HL-60/S4 treated with phorbol 12-myristate 13-acetate at 8.2 ng/mL for 4 days and 3 days (cell line): ENCODE measurements around the gene PICK1.

Experiments
- in situ Hi-C: fragments of 300-500 bp; cut with MboI; formaldehyde crosslinking; loops from 2 replicates; pipeline ENCODE4 v1.15.0; 2022; ENCODE audit warnings: low sequenced_read_pairs

PICK1 gene

GRCh38 chr22:38056969-38057891, at the start of gene PICK1:
TSS of gene PICK1 (plus strand) at chr22:38057404. CDS start at chr22:38057810, 406 bp downstream.
- in situ Hi-C loops = no loop called here

DNA sequence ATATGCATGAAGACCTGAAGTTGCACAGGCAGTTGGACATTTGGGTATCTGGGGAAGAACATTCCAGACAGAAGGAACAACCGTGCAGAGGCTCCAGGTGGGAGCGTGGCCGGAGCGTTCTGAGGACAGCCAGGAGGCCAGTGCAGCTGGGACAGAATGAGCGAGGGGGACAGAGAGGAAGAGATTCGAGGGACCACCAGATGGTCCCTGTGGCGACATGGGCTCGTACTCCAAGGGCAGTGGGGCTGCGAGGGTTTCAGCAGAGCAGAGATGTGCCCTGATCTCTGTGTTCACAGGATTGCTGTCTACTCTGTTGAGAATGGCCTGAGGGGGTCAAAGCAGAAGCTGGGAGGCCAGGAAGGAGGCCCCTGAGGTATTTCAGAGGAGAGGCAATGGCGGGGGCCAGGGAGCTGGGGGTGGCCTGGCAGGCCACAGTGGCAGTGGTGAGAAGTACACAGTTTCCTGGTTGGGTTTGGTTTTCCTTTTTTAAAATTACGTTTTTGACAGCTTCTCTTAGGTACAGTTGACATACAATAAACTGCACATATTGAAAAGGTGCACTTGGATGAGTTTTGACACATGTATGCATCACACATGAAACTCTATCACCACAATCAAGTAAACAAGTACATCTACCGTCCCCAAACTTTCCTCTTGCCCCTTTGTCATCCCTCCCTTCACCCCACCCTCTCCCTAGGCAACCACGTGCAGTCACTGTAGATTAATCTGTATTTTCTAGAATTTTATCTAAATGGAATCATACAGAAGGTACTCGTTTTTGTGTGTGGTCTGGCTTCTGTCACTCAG, 48.0 kb upstream of the PICK1 start:
- in situ Hi-C loops = no loop called here

- in situ Hi-C loops = no loop called here
Observed at GRCh38 chr22:38012604-38013072, 44.6 kb upstream of the PICK1 start.

- in situ Hi-C loops = no loop called here
Observed at GRCh38 chr22:38014083-38014482, 43.1 kb upstream of the PICK1 start.

DNA sequence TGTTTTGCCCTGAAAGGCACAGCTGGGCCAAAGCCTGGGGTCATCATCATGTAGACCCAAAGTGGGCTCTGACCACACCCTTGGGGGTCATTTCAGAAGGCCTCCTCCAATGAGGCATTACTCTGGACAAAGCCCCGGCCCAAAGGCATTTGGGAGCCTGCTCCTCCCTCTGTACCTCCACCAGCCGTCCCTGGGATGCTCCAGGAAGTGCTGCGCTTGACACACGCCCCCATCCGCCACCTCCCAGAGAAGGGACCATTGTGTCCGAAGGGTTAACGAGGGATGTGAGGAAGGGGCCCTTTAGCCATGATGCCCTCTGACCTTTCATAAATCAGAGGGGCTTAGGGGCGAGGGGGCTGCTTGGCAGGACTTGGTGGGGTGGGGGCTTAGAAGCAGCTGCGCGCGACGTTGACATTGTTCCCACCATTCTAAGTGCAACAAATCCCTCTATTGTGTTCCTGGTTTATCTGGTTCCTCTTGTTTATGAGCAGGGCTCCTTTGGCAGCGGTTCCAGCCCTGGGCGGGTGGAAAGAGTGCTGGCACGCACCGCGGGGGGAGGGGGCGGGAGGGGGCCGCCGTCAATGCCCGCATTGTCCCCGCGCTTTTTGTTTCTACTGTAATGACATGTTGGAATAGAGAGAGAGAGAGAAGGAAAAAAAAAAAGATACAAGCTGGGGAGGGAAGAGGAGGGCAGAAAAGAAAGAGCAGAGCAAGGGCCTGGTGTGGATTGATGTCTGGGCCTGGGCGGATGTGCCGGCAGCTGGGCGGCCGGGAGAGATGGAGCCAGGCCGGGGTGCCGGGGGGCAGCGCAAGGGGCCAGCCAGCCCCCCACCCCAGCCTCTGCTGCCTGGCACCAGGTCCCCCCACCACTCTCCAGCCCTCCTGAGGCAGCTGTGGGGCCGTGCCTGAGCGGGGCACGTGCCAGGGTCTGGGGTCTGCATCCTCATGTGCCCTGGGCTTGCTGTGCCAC, 40.7 kb upstream of the PICK1 start:
- in situ Hi-C loops = no loop called here

GRCh38 chr22:38017272-38017920, 39.8 kb upstream of the PICK1 start:
- in situ Hi-C loops = no loop called here

- in situ Hi-C loops = no loop called here
Observed at GRCh38 chr22:38017939-38018885, 39.0 kb upstream of the PICK1 start.

- in situ Hi-C loops = no loop called here
Observed at GRCh38 chr22:38018938-38019827, 38.0 kb upstream of the PICK1 start.

- in situ Hi-C loops = no loop called here
Observed at GRCh38 chr22:38021206-38021605, 36.0 kb upstream of the PICK1 start.

DNA sequence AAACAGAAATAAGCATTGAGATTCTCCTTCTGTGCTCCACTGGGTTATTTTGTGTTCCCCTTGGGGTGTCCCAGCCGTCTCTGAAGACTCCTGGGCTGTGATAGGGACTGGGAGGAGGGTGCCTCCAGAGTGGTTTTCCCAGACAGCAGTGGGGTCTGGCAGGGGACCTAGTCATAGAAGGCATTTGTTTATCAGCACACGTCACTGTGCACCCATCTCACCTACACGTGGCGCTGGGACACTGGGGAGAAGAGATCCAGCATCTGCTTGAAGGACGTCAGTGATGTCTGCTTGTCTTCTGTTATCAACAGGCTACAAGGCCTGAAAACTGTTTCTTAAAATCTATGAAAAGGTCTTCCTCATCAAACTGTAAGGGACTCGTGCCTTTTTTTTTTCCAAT, 34.2 kb upstream of the PICK1 start:
- in situ Hi-C loops = no loop called here

GRCh38 chr22:38025514-38025913, 31.7 kb upstream of the PICK1 start:
- in situ Hi-C loops = no loop called here

DNA sequence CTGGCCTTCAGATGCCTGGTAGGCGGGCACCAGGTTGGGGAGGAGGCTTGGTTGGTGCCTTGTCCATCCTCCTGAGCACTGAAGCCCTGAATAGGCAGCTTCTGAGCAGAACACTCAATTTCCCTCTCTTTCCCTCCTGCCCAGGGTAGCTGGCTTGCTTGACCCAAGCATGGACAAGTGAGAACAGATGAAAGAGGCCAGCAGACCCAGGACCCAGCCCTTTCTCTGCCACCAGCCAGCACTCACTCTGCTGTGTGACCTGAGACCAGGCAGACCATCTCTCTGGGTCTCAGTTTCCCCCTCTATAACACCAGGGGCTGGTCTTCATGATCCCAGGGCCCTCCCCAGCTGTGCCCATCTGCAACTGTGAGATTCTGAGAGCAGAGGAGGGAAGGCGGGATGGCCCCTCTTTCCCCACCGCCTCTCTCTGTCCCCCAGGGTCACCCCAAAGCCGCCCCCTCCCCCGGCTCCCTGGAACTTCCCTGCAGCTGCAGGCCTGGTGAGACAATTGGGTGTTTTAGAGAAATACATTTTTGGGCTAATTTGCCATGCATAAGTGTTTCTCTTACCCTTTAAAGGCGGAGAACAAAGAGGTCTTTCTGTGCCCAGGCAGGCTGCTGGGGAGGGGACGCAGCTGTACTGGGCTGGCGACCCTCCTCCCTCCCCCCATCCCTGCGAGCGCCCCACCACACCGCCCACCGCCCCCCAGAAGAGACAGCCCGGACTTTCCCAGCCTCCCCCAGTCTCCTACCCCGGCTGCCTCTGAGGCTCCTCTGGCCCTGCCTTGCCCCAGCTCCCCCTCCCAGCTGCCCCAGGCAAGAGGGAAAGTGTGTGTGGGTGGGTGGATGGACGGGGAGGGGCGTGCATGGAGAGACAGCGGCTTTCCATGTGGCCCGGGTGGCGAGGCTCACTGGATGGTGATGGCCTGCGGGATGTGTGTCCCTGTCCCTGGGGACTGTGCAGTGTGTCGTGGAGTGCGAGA, 30.8 kb upstream of the PICK1 start:
- in situ Hi-C loops = no loop called here

- in situ Hi-C loops = no loop called here
Observed at GRCh38 chr22:38027487-38027886, 29.7 kb upstream of the PICK1 start.

DNA sequence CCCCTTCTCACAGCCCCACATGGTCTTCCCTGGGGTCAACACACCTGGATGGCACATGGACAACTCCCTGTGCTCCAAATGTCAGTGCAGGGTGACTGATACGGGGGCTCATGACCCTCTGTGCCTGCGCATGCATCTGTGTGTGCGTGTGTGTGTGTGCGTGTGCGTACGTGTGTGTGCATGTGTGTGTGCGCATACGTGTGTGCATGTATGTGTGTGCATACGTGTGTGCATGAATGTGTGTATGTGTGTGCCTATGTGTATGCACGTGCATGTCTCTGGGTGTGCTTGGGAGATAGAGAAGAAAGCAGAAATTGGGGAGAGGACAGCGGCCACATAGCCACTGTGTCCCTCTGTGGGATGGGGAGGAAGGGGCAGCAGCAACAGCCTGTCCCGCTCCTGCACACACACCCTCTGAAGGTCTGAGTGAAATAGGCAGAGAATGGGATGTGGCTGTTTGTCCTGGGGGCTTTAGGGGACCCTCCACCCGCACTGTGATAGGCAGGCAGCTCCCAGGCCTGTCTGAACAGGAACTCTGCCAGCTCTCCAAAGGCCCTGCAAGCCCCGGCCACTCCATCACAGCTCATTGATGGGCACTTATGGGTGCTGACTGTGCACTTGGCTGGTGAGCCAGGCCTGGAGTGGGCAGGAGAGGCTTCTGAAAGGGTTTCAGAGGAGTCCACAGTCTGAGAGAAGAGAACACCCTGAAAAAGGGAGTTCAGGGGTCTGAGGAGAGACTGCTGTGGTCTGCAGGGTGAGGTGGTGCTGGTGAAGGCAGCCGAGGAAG, 28.7 kb upstream of the PICK1 start:
- in situ Hi-C loops = no loop called here

GRCh38 chr22:38029370-38029769, 27.8 kb upstream of the PICK1 start:
- in situ Hi-C loops = no loop called here

- in situ Hi-C loops = no loop called here
Observed at GRCh38 chr22:38029901-38030300, 27.3 kb upstream of the PICK1 start.
